Limb (tissue), 2 donors: ENCODE data around the gene FBXW8.
A peak's percentile ranks its signal among the peaks of the same experiment; 100 is the strongest.

Experiments used
- DNase-seq, 2 donors: peaks; one replicate each; pipeline ENCODE4 v3.0.0-alpha.2; 2016; ENCODE audit errors: extremely low spot score in 2 of 2

Gene FBXW8

DNA sequence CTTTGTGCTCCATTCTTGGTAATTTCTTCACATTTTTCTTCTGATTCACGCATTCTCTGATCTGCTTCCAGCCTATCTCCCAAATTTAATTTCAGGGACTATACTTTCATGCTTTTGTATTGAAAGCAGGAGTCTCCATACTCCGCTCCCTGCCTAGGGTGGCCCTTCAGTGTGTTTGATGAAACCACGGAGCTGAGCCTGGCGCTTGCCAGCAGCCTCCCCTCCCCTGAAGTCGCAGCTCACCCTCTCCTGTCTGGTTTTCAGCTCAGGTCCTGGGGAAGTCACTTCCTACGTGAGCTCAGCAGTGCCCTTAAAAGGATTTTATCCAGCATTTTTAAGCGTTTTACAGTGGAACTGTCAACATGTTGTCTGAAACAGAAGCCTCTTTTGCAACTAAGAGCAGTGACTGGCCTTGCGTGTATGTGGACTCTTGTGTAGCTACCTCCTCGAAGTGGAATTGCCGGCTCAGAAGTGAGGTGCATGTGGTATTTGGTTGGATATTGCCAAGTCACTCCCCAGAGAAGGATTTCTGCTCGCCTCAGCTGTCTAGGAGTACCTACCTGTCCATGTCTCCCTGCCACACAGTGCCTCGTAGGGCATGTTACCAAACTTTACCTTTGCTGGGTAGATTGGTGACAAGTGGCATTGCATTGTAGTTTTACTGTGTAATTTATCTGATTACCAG lies 109.9 kb downstream of the FBXW8 start:
- DNase-seq = no peak

DNA sequence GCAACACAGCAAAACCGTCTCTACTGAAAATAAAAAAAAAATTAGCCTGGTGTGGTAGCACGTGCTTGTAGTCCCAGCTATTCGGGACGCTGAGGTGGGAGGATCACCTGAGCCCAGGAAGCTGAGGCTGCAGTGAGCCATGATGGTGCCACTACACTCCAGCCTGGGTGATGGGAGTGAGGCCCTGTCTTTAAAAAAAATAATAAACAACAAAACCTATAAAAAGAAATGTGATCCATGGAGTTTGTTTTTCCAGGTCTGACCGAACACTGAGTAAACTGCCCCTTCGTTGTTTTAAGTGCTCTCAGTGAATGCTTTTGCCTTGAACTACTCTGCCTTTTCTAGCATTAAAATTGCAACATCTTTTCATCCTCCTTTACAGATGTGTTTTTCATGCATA lies 111.7 kb downstream of the FBXW8 start:
- DNase-seq = no peak

GRCh38 chr12:117023998-117024960 lies 113.5 kb downstream of the FBXW8 start:
- no peak for DNase-seq

DNA sequence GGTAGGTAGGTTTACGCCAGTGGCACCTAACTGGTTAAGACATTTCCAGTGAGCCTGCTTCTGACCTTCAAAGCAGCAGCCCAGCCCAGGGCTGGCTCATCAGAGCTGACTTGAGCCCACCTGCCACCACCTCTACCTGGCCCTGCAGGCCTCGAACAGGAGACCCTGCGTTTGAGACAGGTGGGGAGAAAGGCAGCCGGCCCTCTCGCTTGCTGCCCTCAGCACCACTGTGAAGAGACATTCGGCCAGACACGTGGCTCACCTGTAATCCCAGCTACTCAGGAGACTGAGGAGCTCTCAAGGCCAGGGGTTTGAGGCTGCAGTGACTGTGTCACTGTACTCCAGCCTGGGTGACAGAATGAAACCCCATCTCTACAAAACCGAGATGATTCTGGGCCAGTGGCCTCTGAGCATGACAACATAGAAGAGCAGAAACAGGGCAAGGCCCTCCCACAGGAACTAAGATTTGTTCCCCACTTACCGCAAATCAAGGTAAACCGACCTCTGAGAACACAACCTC lies 114.3 kb downstream of the FBXW8 start:
- no peak for DNase-seq

DNA sequence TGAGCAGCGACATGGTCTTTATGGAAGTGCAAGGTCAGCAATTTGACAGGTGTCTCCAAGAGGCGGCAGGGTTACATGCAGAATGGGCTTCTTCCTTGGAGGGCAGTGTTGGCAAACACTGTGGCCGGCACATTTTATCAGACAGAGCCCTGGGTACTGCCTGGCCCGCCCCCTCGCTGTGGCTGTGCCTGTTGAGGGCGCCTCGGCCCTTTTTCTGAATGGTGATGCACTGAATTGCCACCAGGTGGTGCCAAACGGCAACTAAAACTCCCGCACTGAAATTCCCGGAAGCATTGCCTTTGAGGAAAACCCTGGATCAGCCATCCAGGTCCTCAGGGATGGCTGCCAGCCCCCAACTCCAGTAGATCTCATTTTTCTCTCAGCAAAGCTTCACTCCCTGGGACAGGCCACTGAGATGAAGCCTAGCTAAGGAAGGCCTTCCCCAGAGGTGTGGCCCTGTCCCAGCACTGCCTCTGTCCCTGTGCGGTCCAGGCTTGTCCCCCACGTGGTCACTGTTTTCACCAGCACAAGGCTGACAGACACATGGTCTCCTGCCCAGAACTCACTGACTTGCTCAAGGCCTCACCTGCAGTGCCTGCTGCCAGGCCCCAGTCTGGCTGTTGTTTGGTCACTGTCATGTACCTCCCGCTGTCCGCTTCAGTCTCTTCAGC lies 114.9 kb downstream of the FBXW8 start:
- peak; percentile 65 to 83 for DNase-seq

GRCh38 chr12:117026343-117026742 lies 115.6 kb downstream of the FBXW8 start:
- no peak for DNase-seq

DNA sequence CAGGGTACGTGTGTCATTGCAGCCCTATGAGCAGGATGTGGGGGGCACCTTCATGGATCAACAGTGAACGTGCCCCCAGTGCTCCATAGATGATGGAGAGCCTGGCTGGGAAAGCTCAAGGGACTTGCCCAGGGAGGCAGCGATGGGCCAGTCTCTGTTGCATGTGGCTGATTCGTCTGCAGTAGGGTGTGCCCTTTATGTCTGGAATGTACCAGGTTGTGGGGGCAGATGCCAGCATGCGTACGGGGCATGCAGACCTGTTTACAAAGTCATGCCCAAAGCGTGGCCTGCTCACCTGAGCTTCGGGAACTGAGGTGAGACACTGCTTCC lies 116.1 kb downstream of the FBXW8 start:
- no peak for DNase-seq

- no peak for DNase-seq
Observed at GRCh38 chr12:117027251-117028086, 116.7 kb downstream of the FBXW8 start.

- DNase-seq = no peak
Observed at GRCh38 chr12:117028254-117028653, 117.5 kb downstream of the FBXW8 start.

GRCh38 chr12:117030187-117030900 lies 119.6 kb downstream of the FBXW8 start:
- DNase-seq = no peak

DNA sequence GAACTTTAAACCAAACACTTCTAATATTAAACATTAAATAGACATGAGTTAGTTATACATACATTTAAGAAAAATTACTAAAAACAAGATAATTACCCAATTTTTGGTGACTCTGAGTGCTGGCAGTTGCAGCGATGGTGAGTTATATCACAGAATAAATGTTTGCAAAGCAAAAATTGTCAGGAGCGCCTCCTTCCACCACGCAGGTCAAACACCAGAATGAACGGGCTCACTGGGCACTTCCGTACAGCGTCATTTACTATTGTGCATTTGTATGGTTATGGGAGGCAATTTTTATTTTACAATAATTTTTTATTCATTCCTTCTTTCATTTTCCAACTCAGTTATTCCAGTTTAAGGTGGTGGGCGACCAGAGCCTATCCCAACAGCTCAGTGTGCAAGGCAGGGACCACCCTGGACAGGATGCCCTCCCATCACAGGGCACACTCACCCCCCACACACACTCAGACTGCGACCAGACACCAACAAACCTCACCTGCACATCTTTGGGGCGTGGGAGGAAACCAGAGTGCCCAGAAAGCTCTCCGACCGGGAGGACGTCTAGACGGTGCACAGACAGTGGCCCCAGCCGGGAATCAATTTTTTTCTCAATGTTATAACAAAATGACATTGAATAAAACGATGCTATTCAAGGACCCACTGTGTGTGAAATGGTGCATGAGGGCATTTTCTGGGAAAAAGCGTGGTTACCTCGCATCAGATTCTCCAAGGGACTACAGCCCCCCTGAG lies 121.3 kb downstream of the FBXW8 start:
- DNase-seq = no peak

DNA sequence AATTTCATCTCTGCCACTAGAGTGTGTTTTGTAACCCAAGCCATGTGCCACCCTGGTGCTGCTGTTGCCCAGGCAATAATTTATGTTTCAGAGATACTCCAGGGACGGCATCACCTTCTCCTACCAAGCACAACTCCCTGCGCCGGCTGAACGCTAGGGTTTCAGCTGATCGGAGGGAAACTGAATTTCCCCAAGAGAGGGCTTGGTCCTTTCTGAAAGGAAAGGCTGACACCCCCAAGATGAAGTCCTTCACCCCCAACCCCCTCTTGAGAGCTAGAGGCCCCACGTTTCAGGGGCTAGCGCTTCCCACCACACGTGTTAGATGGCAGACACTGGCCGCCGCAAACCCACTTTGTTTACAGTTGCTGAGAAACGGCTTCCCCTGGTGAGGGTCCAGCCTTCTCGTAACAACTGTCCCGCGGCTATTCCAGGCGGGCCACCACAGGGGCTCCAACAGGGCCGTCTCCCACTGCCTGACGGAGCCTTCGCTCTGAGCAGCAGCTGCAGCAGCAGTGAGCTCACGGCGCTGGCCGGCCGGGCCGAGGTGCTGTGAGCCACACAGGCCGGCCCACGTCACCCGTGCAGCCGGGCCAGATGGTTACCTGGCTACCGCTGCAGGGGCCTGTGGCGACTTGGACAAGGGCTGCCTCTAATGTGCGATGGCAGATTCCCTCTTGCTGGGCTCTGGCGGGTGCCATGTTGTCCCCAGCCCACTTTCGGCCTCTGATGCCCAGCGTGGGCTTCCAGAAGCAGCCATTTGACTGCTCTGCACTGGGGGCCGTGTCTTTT lies 122.0 kb downstream of the FBXW8 start:
- DNase-seq = peak; percentile 44 to 71

- DNase-seq = peak in 1 of 2 donors; percentile 54
Observed at GRCh38 chr12:117033382-117034221, 122.9 kb downstream of the FBXW8 start.

DNA sequence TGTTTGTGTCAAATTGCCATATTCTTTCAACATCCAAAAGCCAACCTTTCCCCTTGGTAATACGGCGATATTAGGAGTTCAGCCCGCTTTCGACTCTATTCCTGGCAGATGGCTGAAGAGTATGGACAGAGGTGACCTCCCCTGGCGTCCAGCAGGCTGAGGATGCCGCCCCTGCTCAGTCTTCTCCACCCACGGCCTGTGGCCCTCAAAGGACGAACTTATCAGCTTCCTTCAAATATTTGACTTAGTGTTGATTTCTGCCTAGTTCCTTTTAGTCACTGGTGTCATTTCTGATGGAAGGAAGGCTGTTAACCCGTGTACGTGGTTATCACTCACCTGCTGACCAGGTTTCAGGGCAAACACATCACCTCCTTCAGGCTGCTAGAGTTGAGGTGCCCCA lies 123.5 kb downstream of the FBXW8 start:
- no peak for DNase-seq

DNA sequence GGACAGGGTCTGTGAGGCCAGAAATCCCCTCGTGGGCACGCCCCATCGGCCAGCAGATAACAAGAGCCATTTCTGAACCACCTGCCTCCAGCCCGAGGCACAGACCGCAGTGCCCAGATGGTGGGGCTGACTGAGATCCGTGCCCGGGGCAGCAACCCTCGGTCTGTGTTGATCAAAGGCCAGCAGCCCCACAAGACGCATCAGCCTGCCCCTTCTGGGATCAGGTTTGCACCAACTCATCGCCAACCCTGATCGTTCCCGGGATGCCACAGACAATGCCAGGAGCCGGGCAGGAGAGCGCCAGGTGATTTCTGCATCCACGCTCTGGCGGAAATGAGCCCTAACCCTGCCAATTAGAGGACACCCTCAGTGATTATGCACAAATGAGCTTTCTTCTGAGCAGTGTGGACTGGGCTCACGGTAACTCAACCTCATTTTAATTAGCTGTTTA lies 124.0 kb downstream of the FBXW8 start:
- DNase-seq = no peak

DNA sequence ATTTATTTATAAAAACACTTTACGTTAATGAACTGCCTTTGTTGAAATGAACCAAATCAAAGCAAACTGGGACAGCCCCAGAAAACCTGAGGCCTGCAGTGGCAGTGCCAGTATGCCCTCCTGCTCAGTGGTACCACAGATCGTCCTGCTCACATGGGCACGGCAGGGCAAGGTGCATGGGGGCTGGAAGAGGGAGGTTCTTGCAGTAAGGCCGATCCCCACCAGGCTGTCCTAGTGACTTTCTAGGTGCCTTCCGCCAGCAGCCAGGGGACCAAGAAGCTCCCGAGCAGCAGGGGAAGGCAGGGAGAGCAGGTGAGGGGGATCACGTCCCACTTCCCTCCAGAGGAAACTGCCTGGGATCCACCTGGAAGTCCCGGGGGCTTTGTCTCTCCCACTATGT lies 124.5 kb downstream of the FBXW8 start:
- DNase-seq = no peak

GRCh38 chr12:117036046-117036445 lies 125.3 kb downstream of the FBXW8 start:
- DNase-seq = no peak

DNA sequence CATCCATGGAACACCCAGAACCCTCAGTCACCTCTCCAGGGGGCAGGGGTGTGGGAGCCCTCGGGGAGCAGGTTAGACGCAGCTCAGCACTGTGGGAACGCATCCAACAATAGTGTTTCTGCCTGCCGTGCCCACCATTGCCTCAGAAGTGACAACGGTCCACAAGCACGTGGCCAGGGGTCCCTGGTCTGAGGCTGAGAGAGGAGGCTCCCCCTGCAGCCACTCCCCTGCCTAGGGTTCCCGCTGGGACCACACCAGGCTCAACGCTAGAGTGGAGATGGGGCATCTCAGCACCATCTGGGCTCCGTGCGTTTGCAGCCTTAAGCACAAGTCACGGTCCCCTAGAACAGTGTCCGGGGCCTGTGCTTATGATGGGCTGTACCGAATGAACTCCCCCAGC lies 125.8 kb downstream of the FBXW8 start:
- DNase-seq = no peak
